T-helper 17 cell (primary cell): ENCODE results near the gene PIGC. TPM values are rescaled to one million over a fixed set of nuclear protein-coding genes. Genes with fewer than 3 reads are reported as not detected.

ENCODE experiments used
- ATAC-seq: fragments of 150-1000 bp; cut with Tn5 transposase; 2 replicates; pipeline ENCODE4 v1.10.0; 2021; ENCODE audit warnings: mild to moderate bottlenecking, moderate library complexity
- DNase-seq, 3 donors: peaks; one replicate each; pipeline versions ENCODE4 v3.0.0 to v3.0.0-alpha.2; 2020 to 2021
- H3K9me3 ChIP-seq: one replicate; pipeline ENCODE4 v1.7.0; 2013; ENCODE audit warnings: low read length, mild to moderate bottlenecking; ENCODE audit not compliant: control insufficient read depth, poor library complexity, severe bottlenecking
- H3K27ac Mint-ChIP-seq: one replicate; pipeline ENCODE4 v1.8.0; 2022; ENCODE audit warnings: mild to moderate bottlenecking, moderate library complexity, mixed read lengths
- H3K27me3 Mint-ChIP-seq: one replicate; pipeline ENCODE4 v1.8.0; 2022; ENCODE audit warnings: mixed read lengths
- H3K36me3 Mint-ChIP-seq: one replicate; pipeline ENCODE4 v1.8.0; 2022; ENCODE audit warnings: low read depth, mixed read lengths
- H3K4me1 Mint-ChIP-seq: one replicate; pipeline ENCODE4 v1.8.0; 2022; ENCODE audit warnings: mild to moderate bottlenecking, mixed read lengths
- H3K4me3 Mint-ChIP-seq: one replicate; pipeline ENCODE4 v1.8.0; 2022; ENCODE audit warnings: mild to moderate bottlenecking, moderate library complexity, mixed read lengths
- total RNA-seq, 4 donors: library from RNA in 2 of 4; stranded (reverse) in 2 of 4; gene quantifications; one replicate each; pipeline ENCODE4 v1.2.3 and lab custom pipeline; 2022 to 2026

PIGC gene
- total RNA-seq, 2 donors from 2014 or later = 21.4 to 24.9 TPM

- ATAC-seq (no peak), DNase-seq (no peak)
- H3K9me3 ChIP-seq = no peaks in the 10 kb centered on the region
- Mint-ChIP-seq H3K27ac (no peak overlapping the region), H3K36me3 (peaks cover 5% of the 10 kb centered on the region), H3K4me1 (peaks cover 3% of the 10 kb centered on the region), H3K27me3 (no peaks in the 10 kb centered on the region), H3K4me3 (no peak overlapping the region)
Measured at GRCh38 chr1:172411791-172412338, 32.0 kb downstream of the PIGC start.

- Mint-ChIP-seq H3K27me3 (no peaks in the 10 kb centered on the region), H3K4me3 (no peak overlapping the region), H3K4me1 (no peaks in the 10 kb centered on the region), H3K27ac (no peak overlapping the region), H3K36me3 (peaks cover 5% of the 10 kb centered on the region)
- H3K9me3 ChIP-seq = no peaks in the 10 kb centered on the region
- no peak for DNase-seq
- no peak for ATAC-seq
Measured at GRCh38 chr1:172410027-172410426, 33.8 kb downstream of the PIGC start.

DNA sequence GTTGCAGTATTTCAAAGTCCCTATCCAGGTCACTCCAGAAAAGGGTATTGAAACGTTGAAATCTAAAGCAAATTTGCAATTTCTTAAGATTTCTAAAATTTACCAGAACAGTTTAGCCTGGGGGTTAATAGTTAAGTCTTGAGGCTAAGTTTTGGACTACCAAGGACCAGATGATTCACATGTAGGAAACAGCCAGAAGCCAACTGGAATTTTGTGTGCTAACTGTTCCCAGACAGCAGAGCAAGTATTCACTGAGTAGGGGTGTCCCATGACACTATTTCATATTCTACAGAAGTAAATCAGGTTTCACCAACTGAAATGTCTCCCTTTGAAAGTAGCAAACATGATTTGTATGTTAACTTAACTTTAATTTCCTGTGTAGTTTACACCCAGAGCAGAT is 34.9 kb downstream of the PIGC start:
- Mint-ChIP-seq H3K4me3 (no peak overlapping the region), H3K36me3 (peaks cover 5% of the 10 kb centered on the region), H3K27me3 (no peaks in the 10 kb centered on the region), H3K4me1 (no peaks in the 10 kb centered on the region), H3K27ac (no peak overlapping the region)
- DNase-seq (no peak), ATAC-seq (no peak)
- H3K9me3 ChIP-seq = no peaks in the 10 kb centered on the region

DNA sequence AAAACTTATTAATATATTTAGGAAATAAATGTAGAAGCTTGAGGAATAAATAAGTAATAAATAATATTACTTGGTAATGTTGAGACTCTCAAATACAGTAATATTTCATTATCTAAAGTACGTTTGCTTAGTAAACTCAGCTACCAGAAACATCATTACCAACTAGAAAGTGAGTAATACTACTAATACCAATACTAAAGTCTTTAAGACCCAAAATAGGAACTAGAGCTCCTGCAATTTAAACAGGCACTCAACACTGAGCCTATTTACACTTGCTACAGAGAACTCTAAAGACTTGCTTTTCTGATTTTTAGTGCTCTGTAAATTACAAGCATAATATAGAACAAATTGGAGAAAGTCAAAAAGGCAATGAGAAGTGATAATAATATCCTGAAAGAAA is 36.9 kb downstream of the PIGC start:
- Mint-ChIP-seq H3K4me3 (no peak overlapping the region), H3K36me3 (peaks cover 2% of the 10 kb centered on the region), H3K27me3 (no peaks in the 10 kb centered on the region)

GRCh38 chr1:172405912-172406311 is 38.0 kb downstream of the PIGC start:
- peaks cover 2% of the 10 kb centered on the region for H3K4me1 Mint-ChIP-seq
- DNase-seq = no peak
- H3K9me3 ChIP-seq = no peaks in the 10 kb centered on the region
- no peak for ATAC-seq
- no peaks in the 10 kb centered on the region for H3K36me3 Mint-ChIP-seq
- H3K4me3 Mint-ChIP-seq = no peak overlapping the region
- no peaks in the 10 kb centered on the region for H3K27me3 Mint-ChIP-seq
- H3K27ac Mint-ChIP-seq = no peak overlapping the region

More for the DNA sequence above, 36.9 kb downstream of the PIGC start:
- Mint-ChIP-seq H3K27ac (no peak overlapping the region), H3K4me1 (peaks cover 2% of the 10 kb centered on the region)
- DNase-seq (no peak), ATAC-seq (no peak)
- H3K9me3 ChIP-seq = no peaks in the 10 kb centered on the region

DNA sequence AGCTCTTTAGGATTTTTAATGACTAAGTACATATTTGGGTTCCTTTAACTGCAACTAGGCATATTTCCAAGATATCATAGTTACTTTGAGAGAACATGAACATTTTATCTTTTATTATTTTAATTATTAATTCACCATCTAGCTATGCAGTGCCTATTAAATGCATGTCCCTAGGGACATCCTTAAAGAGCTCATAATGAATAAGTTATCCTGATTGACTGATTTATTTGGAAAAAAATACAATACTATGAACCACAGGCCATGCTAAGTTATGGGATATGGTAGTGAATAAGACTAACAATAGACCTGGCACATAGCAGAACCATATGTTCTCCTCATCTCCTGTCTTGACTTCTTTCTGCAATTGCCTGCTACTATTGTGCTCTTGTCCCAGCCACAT is 39.7 kb downstream of the PIGC start:
- H3K36me3 Mint-ChIP-seq = no peaks in the 10 kb centered on the region
- H3K9me3 ChIP-seq = no peaks in the 10 kb centered on the region
- ATAC-seq (no peak), DNase-seq (no peak)
- no peaks in the 10 kb centered on the region for H3K27me3 Mint-ChIP-seq
- H3K4me1 Mint-ChIP-seq = peaks cover 15% of the 10 kb centered on the region
- no peak overlapping the region for H3K27ac Mint-ChIP-seq
- no peak overlapping the region for H3K4me3 Mint-ChIP-seq

- no peak for ATAC-seq
- Mint-ChIP-seq H3K27ac (no peak overlapping the region), H3K27me3 (no peaks in the 10 kb centered on the region), H3K36me3 (no peaks in the 10 kb centered on the region), H3K4me1 (peaks cover 24% of the 10 kb centered on the region), H3K4me3 (no peak overlapping the region)
- no peaks in the 10 kb centered on the region for H3K9me3 ChIP-seq
- no peak for DNase-seq
Measured at GRCh38 chr1:172402878-172403569, 40.8 kb downstream of the PIGC start.

DNA sequence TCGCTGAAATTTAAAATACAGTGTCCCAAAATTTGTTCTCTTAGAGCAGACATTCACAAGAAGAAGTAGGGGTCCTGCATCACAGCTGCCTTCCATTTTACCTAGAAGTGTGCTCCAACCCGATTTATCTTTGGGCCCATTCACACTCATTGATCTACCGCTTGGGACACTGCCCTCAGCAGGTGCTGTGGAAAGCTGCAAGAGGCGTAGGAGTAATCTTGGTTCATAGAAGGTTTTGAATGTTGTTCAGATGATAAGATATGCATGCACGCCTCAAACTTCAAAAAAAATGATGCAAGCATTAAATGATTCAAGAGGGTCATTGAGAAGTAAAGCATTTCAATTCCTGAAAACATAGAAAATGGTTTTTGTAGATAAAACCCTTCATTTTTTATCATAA is 42.0 kb downstream of the PIGC start:
- ATAC-seq (no peak), DNase-seq (no peak)
- H3K4me1 Mint-ChIP-seq = peaks cover 24% of the 10 kb centered on the region
- H3K4me3 Mint-ChIP-seq = no peak overlapping the region
- H3K27me3 Mint-ChIP-seq = no peaks in the 10 kb centered on the region
- H3K9me3 ChIP-seq = no peaks in the 10 kb centered on the region
- H3K36me3 Mint-ChIP-seq = no peaks in the 10 kb centered on the region
- H3K27ac Mint-ChIP-seq = no peak overlapping the region

DNA sequence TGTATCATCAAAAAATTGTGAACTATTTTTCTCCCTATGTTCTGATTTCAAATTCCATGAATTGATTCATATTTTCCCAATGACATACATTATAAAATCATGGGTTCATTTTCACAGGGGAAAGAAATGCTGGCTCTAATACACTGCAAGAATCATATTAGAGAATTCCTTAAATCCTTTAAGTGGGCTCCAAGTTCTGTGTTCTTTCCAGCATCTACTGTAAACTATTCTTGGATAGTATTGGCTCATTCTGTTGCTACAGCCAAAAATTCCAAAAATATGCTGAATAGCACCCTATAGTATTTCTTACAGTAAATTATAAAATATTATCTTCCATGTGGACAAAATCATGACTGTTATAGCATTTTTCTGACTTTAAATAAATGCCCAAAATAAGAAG is 42.4 kb downstream of the PIGC start:
- ATAC-seq (no peak), DNase-seq (no peak)
- Mint-ChIP-seq H3K36me3 (no peaks in the 10 kb centered on the region), H3K27ac (no peak overlapping the region), H3K4me3 (no peak overlapping the region), H3K4me1 (peaks cover 24% of the 10 kb centered on the region), H3K27me3 (no peaks in the 10 kb centered on the region)
- H3K9me3 ChIP-seq = no peaks in the 10 kb centered on the region

DNA sequence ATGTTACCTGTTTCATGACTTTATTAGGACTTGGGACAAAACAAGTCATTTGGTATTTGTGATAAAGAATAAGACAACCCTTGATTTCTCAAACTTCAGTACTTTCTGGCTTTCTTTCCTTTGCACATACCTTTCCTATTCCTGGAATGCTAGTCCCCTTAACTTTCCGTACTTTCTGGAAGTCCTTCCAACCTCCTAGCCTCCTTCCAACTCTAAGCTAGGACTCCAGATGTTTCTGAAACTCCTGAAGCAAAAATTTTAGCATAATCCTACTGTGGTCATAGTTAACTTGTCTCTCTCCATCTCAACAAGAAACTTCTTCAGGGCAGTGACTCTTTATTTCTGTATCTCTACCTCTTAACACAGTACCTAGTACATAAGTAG is 43.2 kb downstream of the PIGC start:
- Mint-ChIP-seq H3K4me3 (no peak overlapping the region), H3K36me3 (no peaks in the 10 kb centered on the region), H3K4me1 (peaks cover 24% of the 10 kb centered on the region), H3K27me3 (no peaks in the 10 kb centered on the region), H3K27ac (peak overlapping the region; percentile 27)
- ATAC-seq (no peak), DNase-seq (no peak)
- H3K9me3 ChIP-seq = no peaks in the 10 kb centered on the region

DNA sequence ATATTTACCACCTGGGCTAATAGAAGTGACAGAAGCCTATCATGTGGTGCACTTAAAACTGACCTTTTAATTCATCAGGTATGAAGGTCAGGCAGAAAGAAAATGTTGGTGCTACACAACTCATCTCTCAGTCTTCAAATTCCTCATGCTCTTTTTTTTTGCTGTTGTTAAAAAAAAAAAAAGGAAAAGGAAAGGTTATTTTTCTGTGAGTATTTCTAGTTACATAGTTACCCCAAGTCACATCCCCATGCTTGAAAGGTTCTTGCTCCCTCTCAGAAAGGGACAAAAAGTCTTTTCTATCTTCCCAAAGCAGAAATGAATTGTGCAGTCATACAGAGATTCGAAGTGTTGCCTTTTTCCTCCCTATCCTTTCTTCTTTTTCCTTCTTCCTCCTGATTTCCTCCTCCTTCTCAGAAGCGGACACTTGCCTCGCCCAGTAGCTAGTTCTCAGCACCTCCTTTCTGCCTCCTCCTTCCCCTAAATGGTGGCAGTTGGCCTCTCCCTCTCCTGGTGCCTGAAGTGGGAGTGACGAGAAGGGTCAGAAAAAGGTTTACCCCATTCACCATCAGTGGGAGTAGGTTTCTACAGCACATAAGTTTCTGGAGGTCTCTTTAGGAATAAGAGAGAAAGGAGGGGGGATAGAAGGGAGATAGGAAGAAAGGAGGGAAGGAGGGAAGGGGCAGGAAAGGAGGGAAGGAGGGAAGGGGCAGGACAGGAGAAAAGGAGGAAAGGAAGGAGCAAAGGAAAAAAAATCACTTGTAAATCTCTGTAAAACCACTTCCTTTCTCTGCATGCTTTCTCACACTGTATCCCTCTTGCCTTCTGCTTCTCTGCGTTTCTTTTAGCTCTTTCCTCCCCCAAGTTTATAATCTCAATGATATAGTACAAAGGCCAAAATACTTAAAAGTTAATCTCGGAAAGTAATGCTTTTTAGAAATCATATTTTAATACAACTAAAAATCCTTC is 43.8 kb downstream of the PIGC start:
- ATAC-seq = no peak
- Mint-ChIP-seq H3K27me3 (no peaks in the 10 kb centered on the region), H3K36me3 (no peaks in the 10 kb centered on the region), H3K4me3 (peak overlapping the region; percentile 68), H3K27ac (peak overlapping the region; percentile 68), H3K4me1 (peaks cover 24% of the 10 kb centered on the region)
- H3K9me3 ChIP-seq = no peaks in the 10 kb centered on the region
- DNase-seq = no peak

DNA sequence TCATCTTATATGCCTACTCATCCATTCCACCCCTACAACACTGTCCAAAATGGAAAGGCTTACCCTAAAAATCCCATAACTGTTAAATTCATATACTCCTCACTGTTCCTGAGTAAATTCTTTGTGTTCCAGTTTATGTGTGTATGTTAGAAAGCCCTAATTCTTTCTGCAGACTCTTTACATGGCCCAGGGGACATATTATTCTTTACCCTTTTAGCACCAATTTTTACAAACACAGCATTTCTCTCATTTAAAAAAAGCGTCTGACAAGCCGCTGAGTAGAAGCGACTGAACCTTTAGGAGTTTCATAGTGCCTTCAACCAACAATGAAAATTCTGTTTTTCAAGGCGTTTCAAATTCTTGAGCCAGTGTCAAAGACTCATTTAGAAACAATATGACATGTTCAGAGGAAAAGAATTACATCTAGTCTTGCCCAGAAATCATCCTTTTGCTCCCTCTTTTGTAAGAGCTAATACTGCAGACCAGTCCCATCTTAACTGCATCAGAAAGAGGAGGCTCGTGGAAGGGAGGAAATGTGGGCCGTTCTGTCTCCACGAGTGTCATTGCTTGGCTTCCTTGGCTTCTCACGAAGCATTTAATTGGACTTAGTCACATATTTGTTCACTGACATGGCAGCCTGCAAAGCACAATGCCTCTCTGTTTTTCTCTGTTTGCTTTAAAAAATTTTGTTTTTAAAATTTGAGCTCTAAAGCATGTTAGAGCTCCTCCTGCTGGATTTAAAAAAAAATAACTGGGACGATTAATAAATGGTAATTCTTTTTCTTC is 44.7 kb downstream of the PIGC start:
- H3K27ac Mint-ChIP-seq = peak overlapping the region; percentile 68
- peak; percentile 61 for ATAC-seq

GRCh38 chr1:172398193-172398592 is 45.7 kb downstream of the PIGC start:
- H3K36me3 Mint-ChIP-seq = no peaks in the 10 kb centered on the region
- ATAC-seq (no peak), DNase-seq (no peak)
- peaks cover 38% of the 10 kb centered on the region for H3K4me1 Mint-ChIP-seq
- no peaks in the 10 kb centered on the region for H3K9me3 ChIP-seq
- no peaks in the 10 kb centered on the region for H3K27me3 Mint-ChIP-seq
- no peak overlapping the region for H3K27ac Mint-ChIP-seq
- no peak overlapping the region for H3K4me3 Mint-ChIP-seq

More for the DNA sequence above, 44.7 kb downstream of the PIGC start:
- Mint-ChIP-seq H3K4me1 (peaks cover 33% of the 10 kb centered on the region), H3K36me3 (no peaks in the 10 kb centered on the region), H3K27me3 (no peaks in the 10 kb centered on the region), H3K4me3 (peak overlapping the region; percentile 49)
- DNase-seq = no peak
- no peaks in the 10 kb centered on the region for H3K9me3 ChIP-seq
